Activated CD8-positive, alpha-beta memory T cell treated with anti-CD3 and anti-CD28 coated beads, Interleukin-2, amount 50 U/mL, for 1 hour (primary cell): ENCODE results near the gene TEDC2.
A peak's percentile ranks its signal among the peaks of the same experiment; 100 is the strongest.
"Not testable (repeated sequence)": the region's sequence is repeated elsewhere in the genome, so short reads cannot be mapped to it uniquely, and the experiment has no call there.

Experiments
- DNase-seq: peaks from one replicate; pipeline ENCODE4 v3.0.0-alpha.2; 2020; ENCODE audit errors: extremely low read depth

The TEDC2 gene

GRCh38 chr16:2459647-2460390 is at the start of gene TEDC2:
Gene TEDC2 (plus strand): TSS chr16:2460109. CDS start chr16:2460145, 36 bp downstream.
- DNase-seq, result peak; percentile 93

DNA sequence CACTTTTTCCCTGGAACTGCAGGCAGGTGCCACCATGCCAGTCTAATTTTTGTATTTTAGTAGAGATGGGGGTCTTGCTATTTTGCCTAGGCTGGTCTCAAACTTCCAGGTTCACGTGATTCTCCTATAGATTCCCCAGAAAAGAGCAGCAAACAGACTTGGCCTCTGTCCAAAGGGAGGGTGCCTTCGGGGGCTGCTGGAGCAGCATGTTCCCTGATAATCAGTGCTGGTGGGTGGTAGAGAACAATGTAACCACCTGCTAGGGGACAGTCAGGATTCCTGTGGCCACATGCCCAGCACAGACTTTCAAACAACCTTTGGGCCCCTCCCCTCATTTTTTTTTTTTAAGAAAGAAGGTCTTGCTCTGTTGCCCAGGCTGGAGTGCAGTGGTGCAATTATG is 44.8 kb upstream of the TEDC2 start:
- DNase-seq, result no peak

DNA sequence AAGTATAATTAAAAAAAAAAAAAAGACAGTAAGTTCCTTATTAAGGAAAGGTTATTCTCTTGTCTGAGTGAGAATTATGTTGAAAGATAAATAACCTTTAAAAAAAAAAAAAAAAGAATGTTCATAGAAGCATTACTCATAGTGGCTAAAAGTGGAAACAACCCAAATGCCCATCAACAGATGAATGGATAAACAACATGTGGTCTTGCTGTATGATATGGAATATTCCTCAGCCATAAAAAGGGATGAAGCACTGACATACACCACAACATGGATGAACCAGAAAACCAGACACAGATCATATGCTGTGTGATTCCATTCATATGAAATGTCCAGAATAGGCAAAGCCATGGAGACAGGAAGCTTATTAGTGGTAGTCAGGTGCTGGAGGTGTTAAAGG is 39.9 kb upstream of the TEDC2 start:
- no peak for DNase-seq

DNA sequence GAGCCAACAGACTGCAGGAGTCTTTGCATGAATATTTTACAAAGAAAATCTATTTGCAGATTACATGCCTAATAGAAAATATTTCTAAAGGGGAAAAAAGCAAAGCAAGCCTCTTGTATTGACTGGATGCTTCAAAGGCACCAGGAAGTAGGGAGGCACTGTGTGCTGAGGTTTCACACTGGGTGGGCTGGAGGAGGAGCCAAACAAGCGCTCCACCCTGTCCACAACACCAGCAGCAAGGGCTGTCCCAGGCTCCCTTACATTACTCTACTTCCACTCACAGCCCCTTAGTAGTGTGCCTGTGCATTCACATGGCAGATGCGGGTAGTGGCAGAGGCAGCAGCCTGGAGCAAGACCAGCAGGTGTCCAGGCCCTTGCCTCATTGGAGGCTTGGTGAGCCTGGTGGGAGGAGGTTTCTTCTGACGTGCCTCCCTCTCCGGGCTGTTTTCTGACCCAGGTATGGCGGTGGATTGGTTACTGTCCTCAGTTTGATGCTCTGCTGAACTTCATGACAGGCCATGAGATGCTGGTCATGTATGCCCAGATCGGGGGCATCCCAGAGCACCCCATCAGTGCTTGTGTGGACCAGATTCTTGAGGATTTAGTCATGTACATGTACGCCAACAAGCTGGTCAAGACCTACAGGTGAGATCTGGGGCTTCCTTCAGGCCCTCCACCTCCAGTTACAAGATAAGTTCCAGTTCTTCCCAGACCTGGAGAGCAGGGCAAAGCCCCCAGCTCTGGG is 37.6 kb upstream of the TEDC2 start:
- no peak for DNase-seq

DNA sequence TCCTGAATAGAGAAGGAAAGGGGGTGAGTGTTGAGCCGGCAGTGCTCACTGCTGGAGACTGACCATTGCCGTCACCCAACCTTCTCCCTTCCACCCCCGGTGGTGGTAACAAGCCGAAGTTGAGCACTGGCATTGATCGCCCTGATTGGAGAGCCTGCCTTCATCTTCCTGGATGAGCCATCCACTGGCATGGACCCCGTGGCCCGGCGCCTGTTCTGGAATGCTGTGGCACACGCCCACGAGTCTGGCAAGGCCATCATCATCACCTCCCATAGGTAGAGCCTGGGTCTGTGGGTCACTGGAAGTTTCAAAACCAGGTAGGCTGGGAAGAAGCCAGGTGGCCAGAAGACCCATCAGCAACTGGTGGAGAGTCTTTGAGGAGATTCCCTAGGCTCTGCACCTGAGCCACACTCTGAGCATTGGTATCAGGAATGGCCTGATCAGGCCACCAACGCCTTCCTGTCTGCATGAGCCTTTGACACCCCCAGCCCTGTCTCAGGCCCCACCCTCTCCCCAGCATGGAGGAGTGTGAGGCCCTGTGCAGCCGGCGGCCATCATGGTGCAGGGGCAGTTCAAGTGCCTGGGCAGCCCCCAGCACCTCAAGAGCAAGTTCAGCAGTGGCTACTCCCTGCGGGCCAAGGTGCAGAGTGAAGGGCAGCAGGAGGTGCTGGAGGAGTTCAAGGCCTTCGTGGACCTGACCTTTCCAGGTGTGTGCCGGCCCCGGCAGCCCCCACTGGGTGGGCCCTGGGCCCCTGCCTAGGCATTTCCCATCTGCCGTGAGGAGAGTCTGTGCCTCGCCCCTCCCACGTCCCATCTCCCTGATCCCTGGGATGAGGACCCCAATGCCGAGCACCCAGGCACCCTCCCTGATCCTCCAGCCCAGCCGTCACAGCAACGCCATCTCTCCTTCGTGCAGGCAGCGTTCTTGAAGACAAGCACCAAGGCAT is 35.6 kb upstream of the TEDC2 start:
- DNase-seq, result no peak

DNA sequence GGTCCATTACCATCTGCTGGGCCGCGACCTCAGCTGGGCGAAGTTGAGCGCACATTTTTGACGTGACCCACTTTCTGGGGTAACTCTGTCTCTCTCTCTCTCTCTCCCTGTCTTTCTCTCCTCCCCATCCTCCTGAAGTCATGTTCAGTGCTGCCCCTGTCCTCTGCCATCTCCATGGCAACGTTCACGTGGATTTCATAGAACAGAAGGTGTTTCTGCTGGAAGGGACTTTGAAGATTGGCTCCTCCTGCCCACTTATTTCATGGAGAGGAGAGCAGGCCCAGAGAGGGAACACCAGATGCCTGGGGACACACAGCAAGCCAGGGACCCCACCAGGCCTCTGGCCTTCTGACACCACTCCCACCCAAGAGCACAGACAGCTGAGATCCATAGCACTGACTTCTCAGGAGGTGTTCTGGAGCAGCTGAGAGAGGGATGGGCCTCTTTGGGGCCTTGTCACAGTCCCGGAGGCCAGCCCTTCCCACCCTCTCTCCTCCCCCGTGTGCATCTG is 34.8 kb upstream of the TEDC2 start:
- DNase-seq, result no peak

DNA sequence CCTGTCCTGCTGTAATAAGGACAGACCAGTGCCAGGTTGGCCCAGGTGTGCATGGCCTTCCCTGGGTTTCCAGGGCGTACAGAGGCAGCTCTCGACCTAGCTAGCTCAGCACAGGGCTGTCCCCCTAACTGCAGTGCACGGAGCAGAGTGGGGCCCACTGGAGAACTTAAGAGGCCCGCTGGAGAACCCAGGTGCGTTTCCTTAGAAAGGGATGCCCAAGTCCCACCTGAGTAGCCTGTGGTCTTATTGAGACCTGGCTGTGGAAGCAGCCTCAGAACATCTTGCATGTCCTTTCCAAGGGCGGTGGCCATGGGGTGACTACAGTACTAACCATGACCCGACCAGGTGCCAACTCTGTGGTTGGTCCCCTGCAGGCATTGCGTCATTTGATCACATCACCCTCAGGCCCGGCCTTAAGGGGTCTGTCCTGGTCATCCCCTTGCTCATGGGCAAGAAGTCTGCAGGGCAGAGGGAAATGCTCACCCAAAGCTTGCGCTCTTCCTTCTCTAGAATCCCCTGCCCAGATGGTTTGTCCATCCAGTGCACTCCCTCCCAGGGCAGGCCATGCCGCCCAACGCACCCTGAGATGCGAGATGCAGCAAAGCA is 34.0 kb upstream of the TEDC2 start:
- no peak for DNase-seq

GRCh38 chr16:2426941-2427361 is 33.0 kb upstream of the TEDC2 start:
- no peak for DNase-seq

DNA sequence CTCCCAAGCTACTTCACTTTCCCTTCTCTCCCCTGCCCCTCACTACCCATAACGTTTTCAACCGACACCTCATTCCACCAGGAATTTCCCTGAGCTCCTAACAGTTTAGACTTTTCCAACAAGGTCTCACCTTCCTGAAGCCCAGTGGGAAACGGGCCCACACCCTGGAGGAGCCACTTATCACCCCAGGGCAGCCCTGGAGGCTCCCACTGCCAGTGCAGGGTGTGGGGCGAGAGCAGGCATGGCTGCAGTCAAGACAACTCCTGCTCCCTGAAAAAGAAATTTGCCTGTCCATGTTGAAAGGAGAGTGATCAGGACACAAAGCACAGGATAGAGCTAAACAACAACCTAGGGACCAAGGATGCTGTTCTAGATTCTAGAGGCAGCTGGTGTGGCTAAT is 32.4 kb upstream of the TEDC2 start:
- DNase-seq, result no peak

GRCh38 chr16:2428051-2428783 is 31.7 kb upstream of the TEDC2 start:
- no peak for DNase-seq

DNA sequence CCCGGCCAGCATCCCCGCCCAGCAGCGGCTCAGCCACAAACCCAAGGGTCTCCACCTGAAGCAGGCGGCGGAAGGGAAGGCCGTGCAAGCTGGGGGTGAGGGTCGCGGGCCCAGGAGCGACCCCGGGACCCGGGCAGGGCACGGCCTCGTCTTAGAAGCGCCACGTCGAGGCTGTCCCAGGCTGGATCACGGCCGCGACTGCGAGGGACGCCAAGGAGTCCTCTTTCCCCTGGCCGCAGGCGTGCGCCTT is 31.2 kb upstream of the TEDC2 start:
- DNase-seq, result no peak

- DNase-seq, result peak; percentile 87
Measured at GRCh38 chr16:2429034-2429770, 30.7 kb upstream of the TEDC2 start, which contains the start of gene CCNF. Gene CCNF (plus strand): TSS chr16:2429447. CDS start chr16:2429482, 35 bp downstream.

- no peak for DNase-seq
Measured at GRCh38 chr16:2429771-2430663, 29.9 kb upstream of the TEDC2 start.

- DNase-seq, result no peak
Measured at GRCh38 chr16:2432286-2432685, 27.6 kb upstream of the TEDC2 start.

- DNase-seq, result no peak
Measured at GRCh38 chr16:2432801-2433505, 27.0 kb upstream of the TEDC2 start.

GRCh38 chr16:2435236-2435635 is 24.7 kb upstream of the TEDC2 start:
- not testable (repeated sequence) for DNase-seq

- DNase-seq, result no peak
Measured at GRCh38 chr16:2436110-2436509, 23.8 kb upstream of the TEDC2 start.

DNA sequence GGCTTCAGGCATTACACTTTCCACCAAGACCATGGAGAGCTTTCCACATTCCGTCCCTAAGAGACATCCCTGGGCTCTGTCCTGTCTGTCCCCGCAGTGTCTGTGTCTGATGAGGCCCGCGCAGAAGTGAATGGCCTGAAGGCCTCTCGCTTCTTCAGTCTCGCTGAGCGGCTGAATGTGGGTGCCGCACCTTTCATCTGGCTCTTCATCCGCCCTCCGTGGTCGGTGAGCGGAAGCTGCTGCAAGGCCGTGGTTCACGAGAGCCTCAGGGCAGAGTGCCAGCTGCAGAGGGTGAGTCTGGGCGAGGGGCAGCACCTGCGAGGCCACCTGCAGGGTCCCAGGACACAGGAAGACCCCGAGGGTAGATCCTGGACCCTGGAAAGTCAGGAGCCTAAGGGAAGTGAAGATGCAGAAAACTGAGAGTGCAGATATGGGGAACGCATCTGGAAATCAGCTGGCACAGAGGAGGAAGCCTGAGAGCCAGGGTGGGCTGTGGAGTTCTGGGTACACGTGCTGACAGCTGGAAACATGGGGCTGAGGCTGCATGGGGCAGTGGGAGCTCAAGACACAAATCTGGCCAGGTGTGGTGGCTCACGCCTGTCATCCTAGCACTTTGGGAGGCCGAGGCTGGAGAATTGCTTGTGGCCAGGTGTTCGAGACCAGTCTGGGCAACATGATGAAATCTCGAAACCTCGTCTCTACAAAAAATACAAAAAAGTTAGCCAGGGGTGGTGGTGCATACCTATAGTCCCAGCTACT is 22.7 kb upstream of the TEDC2 start:
- DNase-seq, result no peak
